RPMI7951 (cell line): ENCODE measurements around the gene GAPVD1. TPM values are rescaled to one million over a fixed set of nuclear protein-coding genes. Genes with fewer than 3 reads are reported as not detected.
"Not testable (repeated sequence)": the region's sequence is repeated elsewhere in the genome, so short reads cannot be mapped to it uniquely, and the experiment has no call there.

ENCODE experiments used
- DNase-seq: peaks from one replicate; pipeline ENCODE4 v3.0.0-alpha.2; 2012; ENCODE audit warnings: low read depth
- total RNA-seq: library from RNA; depleted of rRNA; stranded (reverse); fragments of >200 nt; shearing (Covaris generic); gene quantifications from 2 replicates; pipeline ENCODE4 v1.2.3, GENCODE V29; 2014

GAPVD1 gene
- total RNA-seq, 1 experiment from 2014 or later = 24.9 TPM

- DNase-seq = no peak
Observed at GRCh38 chr9:125243792-125244260, 17.8 kb upstream of the GAPVD1 start.

GRCh38 chr9:125246261-125246667 is 15.4 kb upstream of the GAPVD1 start:
- DNase-seq = no peak

GRCh38 chr9:125254231-125254630 is 7.4 kb upstream of the GAPVD1 start:
- DNase-seq = no peak

GRCh38 chr9:125255781-125256391 is 5.7 kb upstream of the GAPVD1 start:
- DNase-seq = no peak

GRCh38 chr9:125258160-125258785 is 3.4 kb upstream of the GAPVD1 start:
- no peak for DNase-seq

GRCh38 chr9:125258832-125259534 is 2.6 kb upstream of the GAPVD1 start:
- no peak for DNase-seq

GRCh38 chr9:125260561-125260960 is 1.1 kb upstream of the GAPVD1 start:
- DNase-seq = no peak

GRCh38 chr9:125262294-125262991 is 817 bp downstream of the GAPVD1 start:
- peak; percentile 16 for DNase-seq

- DNase-seq = not testable (repeated sequence)
Observed at GRCh38 chr9:125264068-125264467, 2.4 kb downstream of the GAPVD1 start.

- DNase-seq = no peak
Observed at GRCh38 chr9:125268394-125269013, 6.9 kb downstream of the GAPVD1 start.

GRCh38 chr9:125269014-125269397 is 7.4 kb downstream of the GAPVD1 start:
- DNase-seq = no peak

GRCh38 chr9:125271081-125271480 is 9.5 kb downstream of the GAPVD1 start:
- DNase-seq = no peak

GRCh38 chr9:125272697-125273096 is 11.1 kb downstream of the GAPVD1 start:
- no peak for DNase-seq

GRCh38 chr9:125276771-125277170 is 15.1 kb downstream of the GAPVD1 start:
- no peak for DNase-seq

- DNase-seq = no peak
Observed at GRCh38 chr9:125277411-125277810, 15.8 kb downstream of the GAPVD1 start.

GRCh38 chr9:125280945-125281344 is 19.3 kb downstream of the GAPVD1 start:
- DNase-seq = no peak

- no peak for DNase-seq
Observed at GRCh38 chr9:125284855-125285254, 23.2 kb downstream of the GAPVD1 start.

- DNase-seq = not testable (repeated sequence)
Observed at GRCh38 chr9:125286935-125287433, 25.4 kb downstream of the GAPVD1 start.

- DNase-seq = no peak
Observed at GRCh38 chr9:125293134-125293533, 31.5 kb downstream of the GAPVD1 start.

- no peak for DNase-seq
Observed at GRCh38 chr9:125295657-125296056, 34.0 kb downstream of the GAPVD1 start.

GRCh38 chr9:125296843-125297372 is 35.3 kb downstream of the GAPVD1 start:
- no peak for DNase-seq
